SU-DHL-6 (cell line): ENCODE data around the gene MYCBP.

Experiments
- H2AFZ ChIP-seq: fragments of 200-600 bp; sonication (generic); 2 replicates; pipeline ENCODE4 v1.6.1; 2014; ENCODE audit warnings: low read depth, mild to moderate bottlenecking, moderate library complexity, mixed read lengths, antibody characterized with exemption, low read length; ENCODE audit not compliant: severe bottlenecking
- H3F3A ChIP-seq: fragments of 200-600 bp; shearing (Covaris generic); 2 replicates; pipeline ENCODE4 v1.6.0; 2016; ENCODE audit warnings: antibody characterized with exemption, mild to moderate bottlenecking; ENCODE audit not compliant: insufficient read depth
- H3K27ac ChIP-seq: fragments of 200-600 bp; sonication (generic); 2 replicates; pipeline ENCODE4 v1.5.1; 2016; ENCODE audit warnings: low read depth, mild to moderate bottlenecking, low read length, moderate library complexity, mixed read lengths
- H3K27me3 ChIP-seq: fragments of 200-600 bp; sonication (generic), shearing (Covaris generic); 2 replicates; pipeline ENCODE4 v1.6.0; 2014; ENCODE audit warnings: mild to moderate bottlenecking, low read length
- H3K36me3 ChIP-seq: fragments of 200-600 bp; sonication (generic); 2 replicates; pipeline ENCODE4 v1.6.1; 2014; ENCODE audit warnings: mild to moderate bottlenecking, low read length, mixed read lengths
- H3K4me2 ChIP-seq: fragments of 300-600, 200-600 bp; shearing (Covaris generic), sonication (generic); 2 replicates; pipeline ENCODE4 v1.6.0; 2014; ENCODE audit warnings: low read length, low read depth, mild to moderate bottlenecking; ENCODE audit not compliant: poor library complexity, severe bottlenecking
- H3K4me3 ChIP-seq: fragments of 200-600 bp; sonication (generic); 2 replicates; pipeline ENCODE4 v1.5.1; 2014; ENCODE audit warnings: antibody characterized with exemption, low read length, mild to moderate bottlenecking, mixed read lengths; ENCODE audit not compliant: insufficient read depth, poor library complexity, severe bottlenecking
- H3K79me2 ChIP-seq: fragments of 200-600 bp; sonication (generic); 2 replicates; pipeline ENCODE4 v1.6.1; 2014; ENCODE audit warnings: mild to moderate bottlenecking, low read length, moderate library complexity; ENCODE audit not compliant: insufficient read depth
- H3K9ac ChIP-seq: fragments of 200-600 bp; sonication (generic); 2 replicates; pipeline ENCODE4 v1.7.0; 2014; ENCODE audit warnings: mild to moderate bottlenecking, low read length
- H3K9me2 ChIP-seq: fragments of 200-600 bp; sonication (generic); replicated peaks from 2 replicates; pipeline ENCODE4 v1.6.1; 2014; ENCODE audit warnings: low read length; ENCODE audit not compliant: insufficient read depth
- H3K9me3 ChIP-seq: fragments of 200-600 bp; sonication (generic); 2 replicates; pipeline ENCODE4 v1.6.1; 2014; ENCODE audit warnings: low read length, mixed read lengths; ENCODE audit not compliant: insufficient read depth
- H4K20me1 ChIP-seq: fragments of 200-600 bp; sonication (generic); 2 replicates; pipeline ENCODE4 v1.6.1; 2014; ENCODE audit warnings: low read depth, mild to moderate bottlenecking, antibody characterized with exemption, low read length, moderate library complexity, mixed read lengths
- EZH2phosphoT487 ChIP-seq: fragments of 200-600 bp; sonication (generic), shearing (Covaris generic); conservative IDR thresholded peaks from 2 replicates; pipeline ENCODE4 v1.6.1; 2018; ENCODE audit warnings: mild to moderate bottlenecking, antibody characterized with exemption, low read length, moderate library complexity, mixed read lengths
- TF ChIP-seq, protein P1 (sequence below): fragments of 200-600 bp; sonication (generic); IDR thresholded peaks from one replicate; pipeline ENCODE4 v1.5.1; 2017; ENCODE audit warnings: antibody characterized with exemption, mild to moderate bottlenecking, low read length, moderate library complexity; ENCODE audit not compliant: insufficient read depth, poor library complexity, severe bottlenecking

MYCBP gene

DNA sequence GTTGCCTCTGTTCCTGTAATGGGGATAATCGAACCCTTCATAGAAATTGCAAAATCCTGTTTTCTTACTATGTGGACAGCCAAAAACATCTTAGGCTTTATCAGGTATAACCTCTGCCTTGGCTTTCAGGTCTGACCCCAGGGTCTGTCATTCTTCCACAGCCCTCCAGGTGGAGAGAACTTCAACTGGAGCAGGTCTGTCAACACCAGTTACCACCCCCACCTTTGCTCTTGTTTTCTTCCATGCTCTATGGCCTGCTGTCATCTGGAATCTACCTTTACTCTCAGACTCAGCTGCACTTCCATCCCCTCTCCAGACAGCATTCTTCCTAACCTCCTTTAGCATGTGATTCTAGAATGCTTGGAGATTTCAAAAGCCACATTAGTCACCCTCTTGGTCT is 18.6 kb upstream of the MYCBP start:
- no peak overlapping the region for H3K4me2 ChIP-seq
- no peak overlapping the region for H3K27ac ChIP-seq
- TF ChIP-seq, protein P1, sequence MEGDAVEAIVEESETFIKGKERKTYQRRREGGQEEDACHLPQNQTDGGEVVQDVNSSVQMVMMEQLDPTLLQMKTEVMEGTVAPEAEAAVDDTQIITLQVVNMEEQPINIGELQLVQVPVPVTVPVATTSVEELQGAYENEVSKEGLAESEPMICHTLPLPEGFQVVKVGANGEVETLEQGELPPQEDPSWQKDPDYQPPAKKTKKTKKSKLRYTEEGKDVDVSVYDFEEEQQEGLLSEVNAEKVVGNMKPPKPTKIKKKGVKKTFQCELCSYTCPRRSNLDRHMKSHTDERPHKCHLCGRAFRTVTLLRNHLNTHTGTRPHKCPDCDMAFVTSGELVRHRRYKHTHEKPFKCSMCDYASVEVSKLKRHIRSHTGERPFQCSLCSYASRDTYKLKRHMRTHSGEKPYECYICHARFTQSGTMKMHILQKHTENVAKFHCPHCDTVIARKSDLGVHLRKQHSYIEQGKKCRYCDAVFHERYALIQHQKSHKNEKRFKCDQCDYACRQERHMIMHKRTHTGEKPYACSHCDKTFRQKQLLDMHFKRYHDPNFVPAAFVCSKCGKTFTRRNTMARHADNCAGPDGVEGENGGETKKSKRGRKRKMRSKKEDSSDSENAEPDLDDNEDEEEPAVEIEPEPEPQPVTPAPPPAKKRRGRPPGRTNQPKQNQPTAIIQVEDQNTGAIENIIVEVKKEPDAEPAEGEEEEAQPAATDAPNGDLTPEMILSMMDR, result no peak
- no peak for TF ChIP-seq EZH2phosphoT487
- no peak overlapping the region for H2AFZ ChIP-seq
- no peak overlapping the region for H3K4me3 ChIP-seq
- no peaks in the 10 kb centered on the region for H3K36me3 ChIP-seq
- H3K9me3 ChIP-seq, result no peaks in the 10 kb centered on the region
- H3K79me2 ChIP-seq, result no peaks in the 10 kb centered on the region
- no peaks in the 10 kb centered on the region for H3K27me3 ChIP-seq
- no peak overlapping the region for H3K9ac ChIP-seq
- no peaks in the 10 kb centered on the region for H4K20me1 ChIP-seq
- H3F3A ChIP-seq, result no peaks in the 10 kb centered on the region
- no peaks in the 10 kb centered on the region for H3K9me2 ChIP-seq

DNA sequence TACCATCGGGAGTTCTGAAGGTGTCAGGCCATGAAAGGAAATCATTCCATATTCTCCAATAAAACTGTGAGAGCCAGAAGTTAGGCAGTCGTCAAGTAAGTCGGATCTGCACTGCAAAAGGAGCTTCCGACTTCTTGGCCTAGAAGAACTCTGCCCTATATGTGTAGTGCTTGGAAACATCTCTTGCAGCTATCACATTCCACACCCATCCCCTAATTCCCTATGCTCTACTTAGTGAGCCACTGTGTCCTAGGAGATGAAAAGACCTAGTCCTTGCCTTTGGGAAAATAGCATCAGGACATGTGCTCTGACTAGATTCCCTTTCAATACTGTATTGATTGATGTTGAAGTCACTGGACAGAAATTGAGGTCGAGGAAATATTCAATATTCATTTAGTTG is 16.4 kb upstream of the MYCBP start:
- H3F3A ChIP-seq, result no peaks in the 10 kb centered on the region
- H3K4me2 ChIP-seq, result no peak overlapping the region
- H3K4me3 ChIP-seq, result no peak overlapping the region
- H3K27ac ChIP-seq, result no peak overlapping the region
- no peaks in the 10 kb centered on the region for H3K79me2 ChIP-seq
- H3K9me3 ChIP-seq, result no peaks in the 10 kb centered on the region
- no peaks in the 10 kb centered on the region for H3K36me3 ChIP-seq
- no peak for TF ChIP-seq EZH2phosphoT487
- TF ChIP-seq, protein P1, result no peak
- H4K20me1 ChIP-seq, result no peaks in the 10 kb centered on the region
- no peak overlapping the region for H3K9ac ChIP-seq
- H3K9me2 ChIP-seq, result no peaks in the 10 kb centered on the region
- no peaks in the 10 kb centered on the region for H3K27me3 ChIP-seq
- H2AFZ ChIP-seq, result no peak overlapping the region

DNA sequence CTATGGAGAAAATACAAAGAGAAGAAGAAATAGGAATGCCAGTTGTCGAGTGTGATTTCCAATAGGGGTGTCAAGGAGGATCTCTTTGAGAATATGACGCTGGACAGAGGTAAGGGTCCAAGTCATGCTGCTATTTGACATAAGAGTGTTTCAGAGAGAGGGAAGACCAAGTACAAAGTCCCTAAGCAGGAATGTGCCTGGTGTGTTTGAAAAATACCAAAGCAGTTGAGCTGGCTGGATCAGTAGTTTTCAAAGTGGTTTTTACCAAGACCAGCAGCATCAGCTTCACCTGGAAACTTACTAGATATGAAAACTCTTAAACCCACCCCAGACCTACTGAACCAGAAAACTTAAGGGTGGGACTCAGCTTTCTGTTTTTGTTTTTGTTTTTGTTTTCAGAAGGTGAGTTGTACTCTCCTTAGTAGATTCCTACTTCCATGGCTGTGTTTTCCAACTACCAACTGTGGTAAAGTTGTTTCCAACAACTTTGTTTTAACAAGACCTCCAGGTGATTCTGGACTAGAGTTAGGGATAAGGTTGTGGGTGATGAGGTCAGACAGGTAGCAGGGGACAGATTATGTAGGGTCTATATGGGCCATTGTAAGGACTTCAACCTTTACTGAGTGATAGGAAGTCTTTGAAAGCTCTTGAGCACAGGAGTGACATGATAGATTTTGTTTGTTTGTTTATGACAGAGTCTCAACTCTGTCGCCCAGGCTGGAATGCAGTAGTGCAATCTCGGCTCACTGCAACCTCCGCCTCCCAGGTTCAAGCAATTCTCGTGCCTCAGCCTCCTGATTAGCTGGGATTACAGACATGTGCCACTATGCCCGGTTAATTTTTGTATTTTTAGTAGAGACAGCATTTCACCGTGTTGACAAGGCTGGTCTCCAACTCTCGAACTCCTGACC is 15.5 kb upstream of the MYCBP start:
- Histone ChIP-seq H3K79me2 (no peaks in the 10 kb centered on the region), H3K36me3 (no peaks in the 10 kb centered on the region), H2AFZ (no peak overlapping the region), H3K27ac (no peak overlapping the region), H3K9me2 (no peaks in the 10 kb centered on the region), H3K9me3 (no peaks in the 10 kb centered on the region), H3K27me3 (no peaks in the 10 kb centered on the region), H3K4me3 (no peak overlapping the region), H3K4me2 (no peak overlapping the region), H4K20me1 (no peaks in the 10 kb centered on the region), H3K9ac (no peak overlapping the region), H3F3A (no peaks in the 10 kb centered on the region)
- TF ChIP-seq, protein P1, result no peak
- no peak for TF ChIP-seq EZH2phosphoT487
